SK-N-SH (cell line): ENCODE data around the gene ZBTB24.

Source experiments
- EP300 ChIP-seq, 2 experiments: IDR thresholded peaks; 2 replicates each; pipeline versions ENCODE4 v1.4.0 to v1.6.1; 2012; ENCODE audit warnings: borderline replicate concordance in 1 of 2, low read depth in 1 of 2, low read length in 1 of 2
- MAX ChIP-seq: IDR thresholded peaks from 2 replicates; pipeline ENCODE4 v1.4.0; 2012; ENCODE audit warnings: low read depth
- POLR2AphosphoS5 ChIP-seq: IDR thresholded peaks from 2 replicates; pipeline ENCODE4 v1.6.1; 2012; ENCODE audit warnings: low read depth, low read length
- SIN3A ChIP-seq: IDR thresholded peaks from 2 replicates; pipeline ENCODE4 v1.6.1; 2012; ENCODE audit warnings: low read depth, mild to moderate bottlenecking, low read length, moderate library complexity, borderline replicate concordance
- TCF12 ChIP-seq: IDR thresholded peaks from 2 replicates; pipeline ENCODE4 v1.4.0; 2012

GRCh38 chr6:109450801-109451200, 32.2 kb downstream of the ZBTB24 start:
- TF ChIP-seq MAX (no peak), SIN3A (no peak), EP300 (IDR thresholded peaks at IDR 0.05; ENCODE audit: borderline replicate concordance in 1 of 2, low read depth in 1 of 2, low read length in 1 of 2) (no peak), TCF12 (no peak), POLR2AphosphoS5 (no peak)
